A549 (cell line): ENCODE results near the gene MND1.

Source experiments
- CTCF ChIP-seq: fragments of >200 bp; sonication (Bioruptor Twin); formaldehyde crosslinking; IDR thresholded peaks from 3 replicates; pipeline ENCODE4 v1.5.1; 2016
- EP300 ChIP-seq, 2 experiments: fragments of >200 bp; sonication (Bioruptor Twin); formaldehyde crosslinking; IDR thresholded peaks; 2 replicates in 1 of 2; 3 replicates in 1 of 2; pipeline ENCODE4 v1.6.1; 2016 to 2017
- FOSL2 ChIP-seq, 2 experiments: fragments of 450-650 bp in 1 of 2; fragments of >200 bp in 1 of 2; sonication (Bioruptor Twin) in 1 of 2; formaldehyde crosslinking; IDR thresholded peaks; 2 replicates each; pipeline versions ENCODE4 v1.5.0 to v1.6.1; 2016 to 2020; ENCODE audit warnings: mild to moderate bottlenecking in 1 of 2, moderate library complexity in 1 of 2
- HDAC2 ChIP-seq: fragments of 200-600 bp; sonication (generic); IDR thresholded peaks from 2 replicates; pipeline ENCODE4 v1.6.1; 2016
- RAD21 ChIP-seq, 2 experiments: fragments of >200 bp in 1 of 2; sonication (Bioruptor Twin) in 1 of 2; formaldehyde crosslinking in 1 of 2; IDR thresholded peaks in 1 of 2; conservative IDR thresholded peaks in 1 of 2; 2 replicates in 1 of 2; 3 replicates in 1 of 2; pipeline ENCODE4 v1.6.1; 2012 to 2018; ENCODE audit warnings: inconsistent platforms in 1 of 2
- RCOR1 ChIP-seq: fragments of 150-350 bp; IDR thresholded peaks from 2 replicates; pipeline ENCODE4 v1.6.1; 2014; ENCODE audit warnings: antibody characterized with exemption, low read length, low read depth
- TF ChIP-seq, protein P1 (sequence below): IDR thresholded peaks from 2 replicates; pipeline ENCODE4 v1.6.1; 2012

DNA sequence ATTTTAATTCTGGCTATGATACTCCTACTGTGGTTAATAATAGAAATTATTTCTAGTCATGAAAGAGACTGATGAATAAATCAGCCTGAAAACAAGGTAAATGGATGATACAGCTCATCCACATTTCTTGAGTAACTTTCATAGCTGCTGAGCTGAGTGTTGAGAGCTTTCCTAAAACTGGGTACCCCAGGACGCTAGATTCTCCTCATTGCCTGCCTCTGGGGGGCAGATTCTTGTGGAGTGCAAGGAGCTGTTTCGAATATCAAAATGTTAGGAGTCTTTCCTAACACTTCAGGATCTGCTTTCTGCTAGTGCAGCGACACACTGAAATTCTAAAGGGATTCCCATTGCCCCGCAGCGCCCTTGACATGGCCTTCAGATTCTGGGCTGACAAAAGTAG lies 2.1 kb downstream of the MND1 start:
- TF ChIP-seq RAD21 (conservative IDR thresholded peaks at IDR 0.05 in 1 of 2, IDR thresholded peaks at IDR 0.05 in 1 of 2) = no peak
- TF ChIP-seq EP300 (IDR thresholded peaks at IDR 0.05) = no peak
- TF ChIP-seq FOSL2 (IDR thresholded peaks at IDR 0.05) = no peak
- no peak for TF ChIP-seq FOSL2 (CRISPR knock-in tag; IDR thresholded peaks at IDR 0.05)
- no peak for TF ChIP-seq CTCF
- TF ChIP-seq RCOR1 = no peak
- TF ChIP-seq, protein P1, sequence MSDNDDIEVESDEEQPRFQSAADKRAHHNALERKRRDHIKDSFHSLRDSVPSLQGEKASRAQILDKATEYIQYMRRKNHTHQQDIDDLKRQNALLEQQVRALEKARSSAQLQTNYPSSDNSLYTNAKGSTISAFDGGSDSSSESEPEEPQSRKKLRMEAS = no peak
- TF ChIP-seq HDAC2 = no peak
